NT2/D1 (cell line): ENCODE measurements around the gene CXXC4.

Experiments
- DNase-seq: peaks from one replicate; pipeline ENCODE4 v3.0.0-alpha.2; 2011; ENCODE audit warnings: low read depth, low spot score
- H3K27me3 ChIP-seq: 2 replicates; pipeline ENCODE4 v1.6.0; 2011; ENCODE audit warnings: mild to moderate bottlenecking; ENCODE audit not compliant: insufficient read length, insufficient read depth
- H3K36me3 ChIP-seq: 2 replicates; pipeline ENCODE4 v1.6.1; 2011; ENCODE audit warnings: mild to moderate bottlenecking, low read length, mixed read lengths; ENCODE audit not compliant: insufficient read depth, insufficient read length
- H3K4me1 ChIP-seq: 2 replicates; pipeline ENCODE4 v1.5.1; 2011; ENCODE audit not compliant: insufficient read depth, insufficient read length
- H3K4me3 ChIP-seq: 2 replicates; pipeline ENCODE4 v1.5.1; 2011; ENCODE audit warnings: low read depth; ENCODE audit not compliant: insufficient read length
- H3K9ac ChIP-seq: 2 replicates; pipeline ENCODE4 v1.6.0; 2011; ENCODE audit warnings: low read depth; ENCODE audit not compliant: insufficient read length
- H3K9me3 ChIP-seq: 2 replicates; pipeline ENCODE4 v1.5.1; 2011; ENCODE audit warnings: mild to moderate bottlenecking, low read length; ENCODE audit not compliant: insufficient read depth
- SUZ12 ChIP-seq: IDR thresholded peaks from 2 replicates; pipeline ENCODE4 v1.6.1; 2011; ENCODE audit not compliant: insufficient read length, insufficient read depth; ENCODE audit errors: extremely low read depth
- YY1 ChIP-seq: IDR thresholded peaks from 2 replicates; pipeline ENCODE4 v1.6.1; 2011; ENCODE audit not compliant: insufficient read length, insufficient read depth
- ZNF274 ChIP-seq: IDR thresholded peaks from 2 replicates; pipeline ENCODE4 v1.6.1; 2011; ENCODE audit warnings: mild to moderate bottlenecking, low read depth, low read length

CXXC4 gene

GRCh38 chr4:104494822-104495559 lies at the start of gene CXXC4:
Gene CXXC4, minus strand, starts transcription at chr4:104494894. Its CDS starts 3,092 bp downstream, at chr4:104491802.
- no peak for DNase-seq
- H3K9ac ChIP-seq, result peak within 1 kb of the TSS; percentile 77

GRCh38 chr4:104533156-104533555 lies 38.5 kb upstream of the CXXC4 start:
- Histone ChIP-seq H3K27me3 (no peaks in the 10 kb centered on the region), H3K9ac (no peak overlapping the region), H3K9me3 (no peaks in the 10 kb centered on the region), H3K4me1 (no peaks in the 10 kb centered on the region), H3K4me3 (no peak overlapping the region), H3K36me3 (no peaks in the 10 kb centered on the region)
- no peak for TF ChIP-seq YY1
- no peak for TF ChIP-seq ZNF274
- no peak for TF ChIP-seq SUZ12
- no peak for DNase-seq

More at GRCh38 chr4:104494822-104495559, at the start of gene CXXC4:
- Histone ChIP-seq H3K27me3 (no peaks in the 10 kb centered on the region), H3K36me3 (no peaks in the 10 kb centered on the region), H3K4me1 (no peaks in the 10 kb centered on the region), H3K9me3 (no peaks in the 10 kb centered on the region), H3K4me3 (peak within 1 kb of the TSS; percentile 61)
- TF ChIP-seq SUZ12 (no peak), YY1 (no peak), ZNF274 (no peak)

GRCh38 chr4:104532677-104533076 lies 38.0 kb upstream of the CXXC4 start:
- H3K36me3 ChIP-seq, result no peaks in the 10 kb centered on the region
- no peaks in the 10 kb centered on the region for H3K9me3 ChIP-seq
- H3K27me3 ChIP-seq, result no peaks in the 10 kb centered on the region
- no peak overlapping the region for H3K9ac ChIP-seq
- TF ChIP-seq SUZ12 (no peak), ZNF274 (no peak), YY1 (no peak)
- no peak for DNase-seq
- no peaks in the 10 kb centered on the region for H3K4me1 ChIP-seq
- no peak overlapping the region for H3K4me3 ChIP-seq

GRCh38 chr4:104531390-104531789 lies 36.7 kb upstream of the CXXC4 start:
- Histone ChIP-seq H3K9ac (no peak overlapping the region), H3K36me3 (no peaks in the 10 kb centered on the region), H3K27me3 (no peaks in the 10 kb centered on the region), H3K4me1 (no peaks in the 10 kb centered on the region), H3K9me3 (no peaks in the 10 kb centered on the region), H3K4me3 (no peak overlapping the region)
- no peak for TF ChIP-seq YY1
- TF ChIP-seq ZNF274, result no peak
- no peak for TF ChIP-seq SUZ12
- no peak for DNase-seq

- Histone ChIP-seq H3K27me3 (no peaks in the 10 kb centered on the region), H3K4me3 (no peak overlapping the region), H3K4me1 (no peaks in the 10 kb centered on the region), H3K36me3 (no peaks in the 10 kb centered on the region), H3K9ac (no peak overlapping the region), H3K9me3 (no peaks in the 10 kb centered on the region)
- no peak for DNase-seq
- TF ChIP-seq YY1 (no peak), SUZ12 (no peak), ZNF274 (no peak)
These were observed 35.7 kb upstream of the CXXC4 start for GRCh38 chr4:104530426-104530825.

GRCh38 chr4:104524591-104524990 lies 29.9 kb upstream of the CXXC4 start:
- no peak for DNase-seq
- no peak for TF ChIP-seq ZNF274
- no peak for TF ChIP-seq SUZ12
- no peak for TF ChIP-seq YY1
- Histone ChIP-seq H3K36me3 (no peaks in the 10 kb centered on the region), H3K4me1 (no peaks in the 10 kb centered on the region), H3K27me3 (no peaks in the 10 kb centered on the region), H3K9ac (no peak overlapping the region), H3K9me3 (no peaks in the 10 kb centered on the region), H3K4me3 (no peak overlapping the region)

GRCh38 chr4:104524026-104524425 lies 29.3 kb upstream of the CXXC4 start:
- Histone ChIP-seq H3K4me3 (no peak overlapping the region), H3K4me1 (no peaks in the 10 kb centered on the region), H3K9me3 (no peaks in the 10 kb centered on the region), H3K9ac (no peak overlapping the region), H3K27me3 (no peaks in the 10 kb centered on the region), H3K36me3 (no peaks in the 10 kb centered on the region)
- no peak for DNase-seq
- TF ChIP-seq YY1, result no peak
- no peak for TF ChIP-seq SUZ12
- TF ChIP-seq ZNF274, result no peak

GRCh38 chr4:104519588-104519987 lies 24.9 kb upstream of the CXXC4 start:
- no peak overlapping the region for H3K9ac ChIP-seq

More at GRCh38 chr4:104519588-104519987, 24.9 kb upstream of the CXXC4 start:
- H3K27me3 ChIP-seq, result no peaks in the 10 kb centered on the region
- H3K4me1 ChIP-seq, result no peaks in the 10 kb centered on the region
- H3K36me3 ChIP-seq, result no peaks in the 10 kb centered on the region
- DNase-seq, result no peak
- no peaks in the 10 kb centered on the region for H3K9me3 ChIP-seq
- H3K4me3 ChIP-seq, result no peak overlapping the region
- TF ChIP-seq YY1, result no peak
- TF ChIP-seq SUZ12, result no peak
- no peak for TF ChIP-seq ZNF274
